Panc1 (cell line): Measurements from ENCODE around the gene GRID2.

Source experiments
- CTCF ChIP-seq: fragments of 450-650 bp; IDR thresholded peaks from 2 replicates; pipeline ENCODE4 v1.5.1; 2017; ENCODE audit warnings: mild to moderate bottlenecking
- POLR2AphosphoS5 ChIP-seq: IDR thresholded peaks from 2 replicates; pipeline ENCODE4 v1.6.1; 2012; ENCODE audit warnings: mild to moderate bottlenecking, low read depth, low read length, moderate library complexity
- REST ChIP-seq, 2 experiments: IDR thresholded peaks; 2 replicates each; pipeline ENCODE4 v1.6.1; 2011 to 2012; ENCODE audit warnings: low read depth in 2 of 2, control low read depth in 1 of 2, low read length in 1 of 2, mild to moderate bottlenecking in 1 of 2, moderate library complexity in 1 of 2; ENCODE audit not compliant: insufficient read depth in 1 of 2
- TCF7L2 ChIP-seq: IDR thresholded peaks from 2 replicates; pipeline ENCODE4 v1.6.1; 2011; ENCODE audit warnings: mild to moderate bottlenecking, low read depth, low read length, inconsistent platforms

- TF ChIP-seq POLR2AphosphoS5: no peak
- no peak for TF ChIP-seq REST (IDR thresholded peaks at IDR 0.05; ENCODE audit: insufficient read depth in 1 of 2, low read depth in 2 of 2, low read length in 1 of 2)
- TF ChIP-seq CTCF: no peak
- no peak for TF ChIP-seq TCF7L2
Measured at GRCh38 chr4:92270908-92271307, 32.9 kb upstream of the GRID2 start.
